GOT3 (cell line): ENCODE results near the gene ASPSCR1.

Experiments used
- DNase-seq: peaks from one replicate; lab custom pipeline; 2025; ENCODE audit warnings: mixed read lengths; lab: John Stamatoyannopoulos, UW

Gene ASPSCR1

DNA sequence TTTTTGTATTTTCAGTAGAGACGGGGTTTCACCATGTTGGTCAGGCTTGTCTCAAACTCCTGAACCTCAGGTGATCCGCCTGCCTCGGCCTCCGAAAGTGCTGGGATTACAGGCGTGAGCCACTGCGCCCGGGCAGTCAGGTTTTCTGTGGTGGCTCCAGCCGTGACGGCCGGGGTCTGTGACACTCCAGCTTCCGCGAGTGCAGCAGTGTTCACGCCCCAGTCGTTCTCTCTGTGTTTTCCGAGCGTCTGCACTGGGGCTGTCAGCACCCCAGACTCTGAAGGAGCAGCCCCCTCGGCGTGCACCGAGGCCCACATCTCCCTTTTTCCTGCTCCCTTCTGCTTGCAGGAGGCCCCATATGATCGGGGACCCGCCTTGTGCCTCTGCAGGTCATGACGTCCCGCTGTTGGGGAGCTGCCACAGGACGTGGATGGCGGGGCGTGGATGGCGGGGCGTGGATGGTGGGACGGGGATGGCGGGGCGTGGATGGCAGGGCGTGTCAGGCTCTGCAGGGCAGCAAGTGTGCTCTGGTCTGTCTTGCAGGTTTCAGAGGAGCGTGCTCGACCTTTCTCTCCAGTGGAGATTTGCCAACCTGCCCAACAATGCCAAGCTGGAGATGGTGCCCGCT lies 5.7 kb downstream of the ASPSCR1 start:
- no peak for DNase-seq

DNA sequence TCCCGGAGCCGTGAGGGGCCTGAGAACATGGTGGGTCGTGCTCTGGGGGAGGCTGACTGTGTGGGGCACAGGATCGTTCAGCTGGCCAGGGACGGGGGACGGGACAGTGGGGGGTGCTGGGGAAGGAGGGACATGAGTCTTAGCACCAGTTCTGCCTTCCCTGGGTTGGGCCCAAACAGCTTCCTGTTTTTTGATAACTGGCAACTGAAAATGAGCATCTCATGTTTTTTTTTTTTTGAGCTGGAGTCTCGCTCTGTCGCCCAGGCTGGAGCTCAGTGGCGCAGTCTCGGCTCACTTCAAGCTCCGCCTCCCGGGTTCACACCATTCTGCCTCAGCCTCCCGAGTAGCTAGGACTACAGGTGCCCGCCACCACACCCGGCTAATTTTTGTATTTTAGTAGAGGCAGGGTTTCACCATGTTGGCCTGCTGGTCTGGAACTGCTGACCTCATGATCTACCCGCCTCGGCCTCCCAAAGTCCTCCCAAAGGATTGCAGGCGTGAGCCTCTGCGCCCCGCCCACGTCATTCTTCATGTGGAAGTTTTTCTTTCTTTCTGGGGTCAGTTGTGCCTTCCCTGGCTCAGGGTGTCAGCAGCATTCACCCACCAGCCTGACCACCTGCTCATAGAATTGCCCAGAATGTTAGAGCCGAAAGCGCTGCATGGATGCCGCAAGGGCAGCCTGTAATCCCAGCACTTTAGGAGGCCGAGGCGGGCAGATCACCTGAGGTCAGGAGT lies 6.4 kb downstream of the ASPSCR1 start:
- DNase-seq: no peak

DNA sequence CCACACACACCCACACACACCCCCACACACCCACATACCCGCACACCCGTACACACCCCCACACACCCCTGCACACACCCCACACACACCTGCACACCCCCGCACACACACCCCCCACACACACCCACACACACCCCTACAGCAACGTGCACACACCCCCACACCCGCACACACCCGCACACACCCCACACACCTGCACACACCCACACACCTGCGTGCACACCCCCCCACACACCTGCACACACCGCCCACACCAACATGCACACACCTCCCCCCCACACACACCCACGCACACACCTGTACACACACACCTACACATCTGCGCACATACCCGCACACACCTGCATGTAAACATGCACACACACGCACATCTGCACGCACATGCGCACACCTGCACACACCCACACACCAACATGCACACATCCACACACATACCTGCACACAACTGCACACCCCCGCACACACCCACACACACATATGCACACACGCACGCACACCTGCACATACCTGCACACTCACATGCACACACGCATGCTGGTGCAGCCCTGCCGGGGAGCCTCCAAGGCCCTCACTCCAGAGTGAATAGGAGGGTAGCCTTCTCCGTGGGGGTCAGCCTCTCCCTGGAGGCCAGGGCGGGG lies 7.5 kb downstream of the ASPSCR1 start:
- DNase-seq: no peak

DNA sequence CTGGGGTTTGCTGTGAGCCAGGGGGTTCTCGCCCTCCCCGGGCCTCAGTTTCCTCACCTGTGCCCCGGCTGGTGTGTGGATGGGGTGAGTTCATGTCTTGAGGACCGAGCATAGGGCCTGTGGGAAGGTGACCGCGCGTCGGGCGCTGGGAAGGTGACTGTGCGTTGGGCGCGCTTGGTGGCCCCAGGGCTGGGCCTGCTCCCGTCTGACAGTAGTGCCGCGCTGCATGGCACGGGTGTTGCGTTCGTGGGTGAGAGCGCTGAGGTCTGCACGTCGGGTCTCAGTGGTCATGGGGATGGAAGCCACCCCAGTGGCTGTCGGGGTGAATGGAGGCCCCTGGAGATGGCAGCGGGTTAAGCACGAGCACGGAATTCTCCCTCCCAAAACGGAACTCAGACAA lies 9.2 kb downstream of the ASPSCR1 start:
- DNase-seq: no peak

DNA sequence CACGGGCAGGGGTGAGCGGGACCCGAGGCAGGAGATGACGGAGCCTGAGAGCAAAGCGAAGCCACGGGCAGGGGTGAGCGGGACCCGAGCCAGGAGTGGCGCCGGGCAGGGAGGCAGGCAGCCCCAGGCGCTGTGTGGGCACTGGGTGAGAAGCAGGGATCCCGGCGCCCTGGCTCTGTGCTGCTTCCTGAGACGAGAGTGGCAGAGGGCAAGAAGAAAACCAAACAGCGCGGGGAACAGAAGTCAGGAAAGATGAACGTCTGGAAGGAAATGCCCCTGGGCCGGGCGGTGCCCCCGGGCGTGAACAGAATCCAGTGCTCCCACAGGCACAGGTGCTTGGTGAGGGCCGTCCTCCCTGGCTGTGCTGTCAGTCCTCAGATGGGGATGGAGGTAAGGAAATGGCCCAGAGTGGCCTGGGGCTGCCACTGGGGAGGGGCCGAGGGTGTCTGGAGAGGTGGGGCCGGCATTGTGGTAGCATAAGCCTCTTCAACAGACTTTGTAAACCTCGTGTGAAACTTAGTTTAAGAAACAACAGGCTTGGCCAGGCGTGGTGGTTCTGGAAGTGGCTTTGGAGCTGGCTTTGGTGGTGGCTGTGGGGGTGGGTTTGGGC lies 9.8 kb downstream of the ASPSCR1 start:
- no peak for DNase-seq

DNA sequence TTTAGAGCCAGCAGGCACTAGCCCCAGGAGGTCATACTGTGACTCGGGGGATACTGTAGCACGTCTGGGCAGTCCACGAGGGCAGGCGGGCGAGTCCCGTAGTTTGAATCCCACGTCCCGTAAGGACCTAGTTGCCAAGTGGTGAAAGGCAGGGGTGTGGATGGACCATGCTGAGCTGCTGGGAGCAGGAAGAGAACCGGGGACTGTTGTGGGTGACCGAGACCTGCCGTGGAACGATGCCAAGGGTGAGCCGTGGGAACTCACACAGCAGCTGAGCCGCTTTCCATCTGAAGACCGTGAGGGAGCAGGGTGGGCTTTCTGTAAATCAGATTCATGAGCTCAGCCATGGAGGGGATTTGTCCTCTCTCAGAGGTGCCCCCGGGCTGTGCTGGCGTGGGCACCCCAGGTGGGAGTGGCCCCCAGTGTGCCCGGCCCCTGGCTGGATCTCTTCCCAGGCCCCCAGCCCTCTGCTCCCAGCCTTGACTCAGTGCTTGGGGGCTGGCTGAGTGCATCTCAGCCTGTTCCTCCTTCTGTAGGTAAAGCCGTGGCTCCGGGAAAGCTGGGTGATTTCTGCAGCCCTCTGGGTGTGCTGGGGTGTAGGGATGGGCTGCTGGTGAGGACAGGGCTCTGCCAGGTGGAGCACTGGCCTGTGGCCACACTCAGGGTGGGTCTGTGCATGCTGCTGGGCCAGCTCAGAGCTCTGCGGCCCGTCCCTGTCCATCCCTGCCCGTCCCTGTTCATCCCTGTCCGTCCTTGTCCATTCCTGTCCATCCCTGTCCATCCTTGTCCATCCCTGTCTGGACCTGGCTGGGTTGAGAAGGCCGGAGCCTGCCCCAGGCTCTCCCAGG lies 13.6 kb downstream of the ASPSCR1 start:
- no peak for DNase-seq

DNA sequence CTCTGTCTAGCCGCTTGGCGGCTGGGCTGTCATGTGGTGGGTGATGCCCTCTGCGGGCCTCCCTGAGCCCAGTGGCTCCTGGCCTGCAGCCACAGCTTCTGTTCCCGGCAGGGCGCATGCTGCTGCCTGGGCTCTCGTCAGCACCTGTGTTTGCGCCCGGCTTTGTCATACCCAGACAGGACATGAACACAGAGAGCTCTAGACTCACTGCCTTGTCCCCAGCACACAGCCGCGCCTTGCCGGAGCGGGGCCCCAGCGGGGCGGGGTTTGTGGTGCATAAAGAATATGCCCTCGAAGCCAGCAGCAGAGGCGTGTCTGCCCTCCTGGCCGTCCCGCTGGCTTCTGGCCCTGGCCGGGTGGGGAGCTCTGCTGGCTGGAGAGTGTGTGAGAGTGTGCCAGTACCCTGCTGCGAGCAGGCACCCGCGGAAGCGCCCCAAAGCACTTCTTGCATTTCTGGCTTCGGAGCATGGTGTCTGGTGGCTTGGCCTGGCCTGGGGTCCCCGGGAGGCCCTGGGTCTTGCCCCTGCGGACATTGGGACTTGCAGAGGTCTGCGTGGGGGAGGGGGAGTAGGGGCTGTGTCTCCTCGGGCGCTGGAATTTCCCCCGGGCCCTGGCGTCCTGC lies 14.4 kb downstream of the ASPSCR1 start:
- no peak for DNase-seq

DNA sequence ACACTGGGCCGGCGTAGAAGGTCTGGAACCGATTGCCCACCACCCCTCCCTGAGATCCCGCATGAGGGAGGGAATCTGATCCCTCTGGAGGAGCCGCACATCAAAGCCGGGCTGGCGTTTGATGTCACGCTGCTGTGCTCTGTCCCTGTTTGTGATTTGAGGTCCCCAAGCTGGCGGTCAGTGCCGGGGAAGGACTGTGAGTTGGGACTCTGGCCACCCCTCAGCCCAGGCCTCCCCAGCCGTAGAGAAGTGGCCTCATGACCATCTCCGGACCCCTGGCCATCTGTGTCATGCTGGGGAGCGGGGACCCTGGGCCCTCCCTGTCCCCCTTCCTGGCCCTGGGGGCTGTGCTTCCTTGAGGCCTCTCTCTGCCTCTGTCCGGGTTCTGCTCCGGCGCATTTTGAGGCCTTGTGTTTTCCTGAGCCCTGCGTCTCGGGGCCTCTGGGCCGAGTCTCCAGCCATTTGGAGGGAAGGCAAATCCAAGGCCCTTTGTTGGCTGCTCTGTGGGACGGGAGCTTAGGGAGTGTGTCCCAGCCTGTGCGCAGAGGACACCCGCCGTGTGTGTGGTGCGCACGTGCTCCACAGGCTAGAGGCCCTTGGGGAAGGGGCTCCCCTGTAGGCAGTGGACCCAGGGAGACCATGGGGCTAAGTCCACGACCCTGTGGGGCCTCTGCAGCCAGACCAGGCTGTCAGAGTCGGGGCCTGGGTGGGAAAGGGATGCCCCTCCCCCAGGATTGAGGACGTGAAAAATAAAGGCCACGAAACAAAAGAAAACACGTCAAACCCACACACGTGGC lies 15.1 kb downstream of the ASPSCR1 start:
- no peak for DNase-seq

DNA sequence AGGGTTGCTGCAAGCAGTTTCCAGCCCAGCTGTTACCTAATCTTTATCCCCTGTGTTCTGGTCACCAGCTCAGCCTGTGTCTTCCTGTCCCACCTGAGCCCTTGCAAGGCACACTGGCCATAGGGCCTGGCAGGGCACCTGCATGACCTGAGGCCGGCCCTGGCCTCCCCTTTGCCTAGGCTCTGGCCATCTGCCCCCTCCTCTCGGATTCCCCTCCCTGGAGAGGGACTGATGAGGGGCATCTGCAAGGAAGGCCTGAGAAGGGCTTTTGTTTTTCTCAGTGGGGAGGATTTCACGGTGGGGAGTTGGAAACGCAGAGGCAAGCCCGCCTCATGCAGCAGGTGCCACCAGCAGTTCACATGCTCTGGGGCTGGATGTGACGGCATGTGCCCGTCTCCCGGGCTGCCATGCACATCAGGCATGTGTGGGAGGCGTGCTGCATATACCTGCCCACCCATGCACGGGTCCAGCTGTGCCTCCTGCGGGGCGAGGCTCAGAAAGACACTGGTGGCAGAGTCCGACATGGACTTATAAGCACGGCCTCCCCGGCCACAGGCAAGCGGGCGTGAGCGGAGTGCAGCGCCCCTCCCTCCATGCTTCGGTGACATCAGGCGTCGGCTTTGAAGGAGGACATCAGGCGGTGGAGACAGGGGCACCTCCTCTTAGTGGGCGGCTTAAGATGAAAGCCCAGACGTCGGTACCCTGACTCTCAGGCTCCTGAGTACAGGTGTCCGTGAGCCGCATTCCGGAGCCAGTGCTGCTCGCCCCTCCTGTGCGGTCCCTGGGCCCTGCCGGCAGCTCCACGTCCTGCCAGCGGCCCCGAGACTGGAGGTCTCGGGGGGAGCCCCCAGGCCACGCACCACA lies 16.5 kb downstream of the ASPSCR1 start:
- DNase-seq: no peak

DNA sequence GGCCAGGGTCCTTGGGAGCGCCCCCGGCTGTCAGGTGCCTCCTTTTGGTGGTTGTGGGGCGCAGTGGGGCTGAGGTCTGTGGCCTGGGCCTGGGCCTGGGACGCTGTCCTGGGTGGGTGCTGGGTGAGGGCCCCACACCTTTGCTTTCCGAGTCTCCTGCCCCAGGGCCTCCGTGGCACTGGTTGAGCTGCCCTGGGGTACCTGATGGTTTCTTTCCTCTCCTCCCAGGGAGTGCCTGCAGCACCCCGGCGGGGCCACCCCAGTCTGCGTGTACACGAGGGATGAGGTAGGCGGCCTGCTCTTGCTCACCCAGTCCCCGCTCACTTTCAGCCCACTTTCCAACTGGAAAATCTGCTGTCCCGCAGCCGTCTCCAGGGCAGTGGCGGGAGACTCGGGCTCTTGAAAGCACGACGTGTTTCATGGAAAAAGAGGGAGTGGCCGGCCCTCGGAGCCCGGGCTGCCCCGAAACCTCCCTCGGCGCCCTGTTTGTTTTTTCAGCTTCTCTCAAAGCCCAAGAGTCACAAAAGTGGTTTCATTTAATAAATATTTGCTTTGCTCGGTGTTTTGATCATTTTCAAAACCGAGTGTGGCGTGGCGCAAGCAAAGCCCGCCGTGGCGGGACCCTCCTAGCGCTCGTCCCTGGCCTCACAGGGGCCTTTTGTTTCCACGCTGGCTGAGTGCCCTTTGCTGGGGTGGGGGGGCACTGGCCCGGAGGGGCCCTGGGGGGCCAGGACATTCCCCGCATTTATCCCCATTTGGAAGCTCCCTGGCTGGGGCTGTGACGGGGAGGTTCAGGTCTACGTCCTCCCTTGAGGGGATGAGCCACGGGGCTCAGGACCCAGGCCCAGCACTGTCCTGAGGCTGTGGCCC lies 17.4 kb downstream of the ASPSCR1 start:
- DNase-seq: no peak

DNA sequence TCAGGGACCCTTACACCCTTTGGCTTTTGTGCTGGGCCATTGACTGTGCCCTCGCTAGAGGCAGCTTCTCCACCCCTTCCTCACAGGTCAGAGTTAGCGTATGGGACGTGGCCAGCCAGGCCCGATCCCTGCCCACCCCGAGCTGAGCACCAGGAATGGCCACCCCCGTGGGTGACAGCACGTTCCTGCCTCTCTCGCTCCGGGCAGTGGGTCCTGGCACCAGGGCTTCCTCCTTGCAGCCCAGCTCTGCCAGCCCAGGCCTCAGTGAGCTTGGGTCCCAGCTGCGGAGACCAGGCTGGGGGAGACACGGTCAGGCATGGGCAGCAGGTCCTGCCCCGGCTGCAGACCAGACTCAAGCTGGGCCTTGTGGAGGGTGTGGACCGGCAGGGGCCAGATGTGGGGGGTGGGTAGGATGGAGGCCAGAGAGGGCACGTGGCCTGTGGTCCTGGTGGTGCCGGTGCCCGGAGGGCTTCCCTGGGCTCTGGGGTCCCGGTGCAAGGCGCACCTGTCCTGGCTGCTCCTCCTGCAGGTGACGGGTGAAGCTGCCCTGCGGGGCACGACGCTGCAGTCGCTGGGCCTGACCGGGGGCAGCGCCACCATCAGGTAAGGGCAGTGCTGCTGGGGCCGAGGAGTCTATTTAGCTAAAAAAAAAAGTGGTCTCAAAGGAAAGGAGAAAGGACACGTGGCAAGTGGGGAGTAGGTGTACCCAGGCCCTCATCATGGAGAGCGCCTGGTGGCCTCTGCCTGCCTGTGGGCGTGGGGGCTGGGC lies 18.2 kb downstream of the ASPSCR1 start:
- DNase-seq: no peak

DNA sequence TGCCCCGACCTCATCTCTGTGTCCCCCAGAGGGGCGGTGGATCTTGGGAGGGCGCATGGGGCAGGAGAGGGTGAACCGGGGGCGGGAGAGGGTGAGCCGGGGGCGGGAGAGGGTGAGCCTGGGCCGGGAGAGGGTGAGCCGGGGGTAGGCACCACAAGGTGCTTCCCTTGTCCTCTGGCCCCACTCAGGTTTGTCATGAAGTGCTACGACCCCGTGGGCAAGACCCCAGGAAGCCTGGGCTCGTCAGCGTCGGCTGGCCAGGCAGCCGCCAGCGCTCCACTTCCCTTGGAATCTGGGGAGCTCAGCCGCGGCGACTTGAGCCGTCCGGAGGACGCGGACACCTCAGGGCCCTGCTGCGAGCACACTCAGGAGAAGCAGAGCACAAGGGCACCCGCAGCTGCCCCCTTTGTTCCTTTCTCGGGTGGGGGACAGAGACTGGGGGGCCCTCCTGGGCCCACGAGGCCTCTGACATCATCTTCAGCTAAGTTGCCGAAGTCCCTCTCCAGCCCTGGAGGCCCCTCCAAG lies 18.9 kb downstream of the ASPSCR1 start:
- DNase-seq: no peak

DNA sequence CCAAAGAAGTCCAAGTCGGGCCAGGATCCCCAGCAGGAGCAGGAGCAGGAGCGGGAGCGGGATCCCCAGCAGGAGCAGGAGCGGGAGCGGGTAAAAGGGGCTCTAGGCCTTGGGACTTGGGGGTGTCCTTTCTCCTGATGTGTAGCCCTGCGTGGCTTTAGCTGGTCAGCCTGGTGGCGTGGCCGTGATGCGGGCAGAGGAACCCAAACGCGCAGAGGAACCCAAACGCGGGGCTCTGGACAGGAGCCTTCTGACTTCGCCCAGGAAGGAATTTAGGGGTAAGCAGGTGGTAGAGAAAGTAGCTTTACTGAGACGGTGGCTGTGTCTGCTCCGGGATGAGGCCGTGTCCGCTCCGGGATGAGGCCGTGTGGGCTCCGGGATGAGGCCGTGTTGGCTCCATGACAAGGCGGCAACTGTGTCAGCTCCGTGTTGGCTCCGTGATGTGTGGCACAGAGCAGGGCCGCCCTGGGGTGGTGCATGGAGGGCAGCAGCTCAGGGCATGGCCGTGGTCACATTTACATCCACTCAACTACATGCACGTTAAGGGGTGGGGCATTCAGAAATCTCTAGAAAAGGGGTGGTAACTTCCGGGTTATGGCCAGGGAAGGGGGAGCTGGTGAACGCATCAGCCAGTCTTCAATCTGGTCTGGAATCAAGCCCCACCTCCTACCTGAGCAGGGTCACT lies 19.5 kb downstream of the ASPSCR1 start:
- DNase-seq: no peak

DNA sequence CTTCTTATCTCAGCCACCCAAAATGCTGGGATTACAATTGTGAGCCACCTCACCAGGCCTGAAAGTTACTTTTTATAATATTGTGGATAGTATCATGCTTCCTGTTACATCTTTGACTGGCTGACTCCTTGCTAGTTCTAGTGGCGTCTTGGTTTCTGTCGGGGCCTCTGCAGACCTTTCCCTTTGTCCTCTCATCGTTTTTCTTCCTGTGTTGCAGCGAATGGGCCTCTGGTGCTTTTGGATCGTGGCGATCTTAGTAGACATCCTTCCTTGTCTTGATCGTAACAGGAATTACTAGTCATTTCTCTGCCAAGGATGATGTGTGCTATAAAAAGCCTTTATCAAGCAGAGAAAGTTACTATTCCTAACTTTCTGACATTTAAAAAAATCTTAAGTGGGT lies 20.8 kb downstream of the ASPSCR1 start:
- DNase-seq: no peak

DNA sequence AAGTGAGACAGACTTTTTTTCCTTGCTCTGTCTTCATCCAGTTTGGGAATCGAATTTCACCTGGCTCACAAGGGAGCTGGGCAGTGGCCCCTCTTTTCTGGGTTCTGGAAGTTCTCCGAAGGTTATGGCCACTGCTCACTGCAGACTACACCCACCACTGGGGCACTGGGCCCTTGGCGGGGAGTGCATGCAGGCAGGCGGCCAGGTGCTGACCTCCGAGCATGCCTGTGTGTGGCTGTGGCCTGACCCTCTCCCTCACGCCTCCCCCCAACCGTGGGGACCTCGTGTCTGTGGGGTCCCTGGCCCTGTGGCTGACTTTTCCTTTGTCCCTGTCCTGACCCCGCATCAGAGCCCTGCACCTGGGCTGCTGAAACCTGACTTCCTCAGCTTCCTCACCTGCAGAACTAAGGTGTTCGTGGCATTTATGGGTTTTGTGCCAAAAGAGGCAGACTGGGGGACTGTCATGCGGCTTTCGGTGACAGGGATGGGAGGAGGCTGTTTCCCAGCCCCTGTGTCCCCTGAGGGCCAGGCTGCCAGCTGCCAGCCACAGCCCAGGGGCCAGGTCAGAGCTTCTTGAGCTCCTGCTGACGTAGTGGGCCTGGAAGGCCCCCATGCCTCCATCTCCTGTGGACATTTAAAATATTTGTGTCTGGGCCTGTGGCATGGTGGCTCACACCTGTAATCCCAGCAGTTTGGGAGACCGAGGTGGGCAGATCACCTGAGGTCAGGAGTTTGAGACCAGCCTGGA lies 21.4 kb downstream of the ASPSCR1 start:
- no peak for DNase-seq

DNA sequence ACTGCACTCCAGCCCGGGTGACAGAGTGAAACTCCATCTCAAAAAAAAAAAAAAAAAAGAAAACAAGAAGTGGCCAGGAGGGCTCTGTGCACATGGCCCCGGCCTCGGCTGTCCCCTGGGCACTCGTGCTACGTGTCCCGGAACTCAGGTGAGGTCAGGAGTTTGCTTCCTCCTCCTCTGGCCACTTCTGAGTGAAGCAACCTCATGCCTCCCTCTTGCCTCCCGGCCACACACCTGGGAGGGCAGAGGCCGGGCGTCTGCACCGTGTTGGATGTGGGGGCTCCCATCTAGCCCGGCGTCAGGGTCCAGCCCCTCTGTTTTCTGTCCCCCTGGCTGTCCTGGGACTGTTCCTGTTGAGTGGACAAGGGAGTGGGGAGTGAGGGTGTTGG lies 22.2 kb downstream of the ASPSCR1 start:
- no peak for DNase-seq
